Transverse colon (tissue), 4 donors: ENCODE data around the gene PXYLP1.

Experiments used
- EP300 ChIP-seq: sonication (generic); formaldehyde crosslinking; IDR thresholded peaks from one replicate; pipeline ENCODE4 v1.6.1; 2017; ENCODE audit warnings: antibody characterized with exemption, low read depth
- POLR2A ChIP-seq: fragments of 450-650 bp; IDR thresholded peaks from one replicate; pipeline ENCODE4 v1.6.1; 2016; ENCODE audit warnings: antibody characterized with exemption, mild to moderate bottlenecking, moderate library complexity
- POLR2AphosphoS5 ChIP-seq, 3 donors: sonication (generic); formaldehyde crosslinking; IDR thresholded peaks; one replicate each; pipeline ENCODE4 v1.6.1; 2016; ENCODE audit warnings: antibody characterized with exemption in 3 of 3
- TF ChIP-seq, protein P1 (sequence below), 5 experiments: fragments of 200-600 bp in 3 of 5; fragments of 450-650 bp in 2 of 5; sonication (generic) in 3 of 5; IDR thresholded peaks; 1 replicate in 2 of 5; 2 replicates in 3 of 5; pipeline ENCODE4 v1.5.1; 2016 to 2017; ENCODE audit warnings: antibody characterized with exemption in 5 of 5, inconsistent platforms in 3 of 5, mild to moderate bottlenecking in 2 of 5, moderate library complexity in 1 of 5

DNA sequence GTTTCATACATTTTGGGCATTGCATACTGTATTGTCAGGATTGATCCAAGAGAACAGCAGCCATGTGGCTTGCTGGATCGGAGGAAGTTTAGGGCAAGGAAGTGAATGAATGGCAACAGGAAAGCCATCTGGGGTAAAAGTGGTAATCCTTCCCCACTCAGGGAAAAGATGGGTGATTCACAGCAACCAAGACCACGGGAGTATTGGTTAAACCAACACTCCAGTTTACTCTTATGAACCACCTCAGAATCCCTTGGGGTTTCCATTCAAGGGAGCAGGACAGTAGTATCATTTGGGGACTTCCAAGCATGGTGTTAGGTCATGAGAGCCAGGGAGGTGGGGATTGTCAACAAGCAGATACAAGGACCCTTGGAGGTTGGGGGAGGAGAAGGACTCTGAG, 111.5 kb downstream of the PXYLP1 start:
- TF ChIP-seq, protein P1, sequence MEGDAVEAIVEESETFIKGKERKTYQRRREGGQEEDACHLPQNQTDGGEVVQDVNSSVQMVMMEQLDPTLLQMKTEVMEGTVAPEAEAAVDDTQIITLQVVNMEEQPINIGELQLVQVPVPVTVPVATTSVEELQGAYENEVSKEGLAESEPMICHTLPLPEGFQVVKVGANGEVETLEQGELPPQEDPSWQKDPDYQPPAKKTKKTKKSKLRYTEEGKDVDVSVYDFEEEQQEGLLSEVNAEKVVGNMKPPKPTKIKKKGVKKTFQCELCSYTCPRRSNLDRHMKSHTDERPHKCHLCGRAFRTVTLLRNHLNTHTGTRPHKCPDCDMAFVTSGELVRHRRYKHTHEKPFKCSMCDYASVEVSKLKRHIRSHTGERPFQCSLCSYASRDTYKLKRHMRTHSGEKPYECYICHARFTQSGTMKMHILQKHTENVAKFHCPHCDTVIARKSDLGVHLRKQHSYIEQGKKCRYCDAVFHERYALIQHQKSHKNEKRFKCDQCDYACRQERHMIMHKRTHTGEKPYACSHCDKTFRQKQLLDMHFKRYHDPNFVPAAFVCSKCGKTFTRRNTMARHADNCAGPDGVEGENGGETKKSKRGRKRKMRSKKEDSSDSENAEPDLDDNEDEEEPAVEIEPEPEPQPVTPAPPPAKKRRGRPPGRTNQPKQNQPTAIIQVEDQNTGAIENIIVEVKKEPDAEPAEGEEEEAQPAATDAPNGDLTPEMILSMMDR (IDR thresholded peaks at IDR 0.05): no peak
- TF ChIP-seq POLR2AphosphoS5 (IDR thresholded peaks at IDR 0.05) (no peak), EP300 (no peak), POLR2A (no peak)
